Stimulated activated naive CD8-positive, alpha-beta T cell treated with anti-CD3 and anti-CD28 coated beads, Interleukin-15, Interleukin-2, amounts not matched to agents 100 U/mL and 50 U/mL, for 24 hours (primary cell): ENCODE results near the gene GJA4.
A peak's percentile ranks its signal among the peaks of the same experiment; 100 is the strongest.
"Not testable (repeated sequence)": the region's sequence is repeated elsewhere in the genome, so short reads cannot be mapped to it uniquely, and the experiment has no call there.

ENCODE experiments used
- ATAC-seq: fragments of 150-1000 bp; cut with Tn5 transposase; one replicate; pipeline ENCODE4 v1.10.0; 2021
- DNase-seq: peaks from one replicate; pipeline ENCODE4 v3.0.0; 2021

The GJA4 gene

DNA sequence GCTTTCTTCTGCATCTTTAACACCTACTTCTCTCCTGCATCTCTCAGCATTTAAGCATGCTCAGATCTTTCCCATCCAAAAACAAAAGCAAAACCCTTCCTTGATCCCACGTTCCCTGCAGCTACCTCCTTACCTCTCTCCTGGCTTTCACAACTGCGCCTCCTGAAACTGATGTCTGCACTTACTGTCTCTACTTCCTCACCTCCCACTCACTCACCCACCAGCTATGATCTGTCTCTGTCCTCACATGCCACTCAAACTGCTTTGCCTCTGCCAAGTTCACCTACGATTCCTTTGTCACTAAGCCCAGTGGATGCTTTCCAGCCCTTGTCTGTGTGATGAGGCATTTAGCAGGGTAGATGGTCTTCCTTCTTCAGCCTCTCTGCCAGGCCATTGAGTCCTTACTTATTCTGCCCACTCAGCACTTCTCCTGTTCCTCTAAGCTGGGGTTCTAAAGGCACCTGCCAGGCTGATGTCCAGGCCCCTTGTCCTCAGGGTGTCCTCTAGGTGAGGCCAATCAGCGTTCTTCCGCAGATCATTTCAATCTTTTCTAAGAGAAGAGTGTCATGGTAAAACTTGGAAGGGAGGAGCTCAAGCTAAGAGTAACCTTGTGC lies 21.8 kb upstream of the GJA4 start:
- DNase-seq: no peak
- no peak for ATAC-seq

DNA sequence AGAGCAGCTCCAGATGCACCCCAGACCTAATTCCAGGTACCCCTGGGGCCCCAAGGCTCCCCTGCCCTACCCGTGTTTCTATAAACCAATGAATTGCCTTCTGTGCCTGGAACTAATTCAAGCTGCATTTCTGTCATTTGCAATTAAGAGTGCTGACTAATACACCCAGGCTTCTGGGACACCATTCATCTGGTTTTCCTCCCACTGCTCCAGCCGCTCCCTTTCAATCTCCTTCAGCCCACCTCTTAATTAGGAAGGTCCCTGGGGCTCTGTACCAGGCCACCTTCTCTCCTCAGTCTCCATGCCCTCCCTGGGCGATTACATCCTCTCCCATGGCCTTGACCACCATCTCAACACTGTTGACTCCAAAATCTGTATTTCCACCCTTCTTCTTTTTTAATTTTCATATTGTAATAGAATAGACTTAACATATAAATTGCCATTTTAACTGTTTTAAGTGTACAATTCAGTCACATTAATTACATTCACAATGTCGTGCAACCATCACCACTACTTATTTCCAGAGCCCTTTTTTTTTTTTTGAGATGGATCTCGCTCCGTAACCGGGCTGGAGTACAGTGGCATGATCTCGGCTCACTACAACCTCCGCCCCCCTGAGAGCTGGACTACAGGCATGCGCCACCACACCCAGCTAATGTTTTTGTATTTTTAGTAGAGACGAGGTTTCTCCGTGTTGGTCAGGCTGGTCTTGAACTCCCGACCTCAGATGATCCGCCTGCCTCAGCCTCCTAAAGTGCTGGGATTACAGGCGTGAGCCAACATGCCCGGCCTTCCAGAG lies 21.0 kb upstream of the GJA4 start:
- DNase-seq (no peak), ATAC-seq (no peak)

GRCh38 chr1:34773114-34773513 lies 19.7 kb upstream of the GJA4 start:
- not testable (repeated sequence) for ATAC-seq, DNase-seq

DNA sequence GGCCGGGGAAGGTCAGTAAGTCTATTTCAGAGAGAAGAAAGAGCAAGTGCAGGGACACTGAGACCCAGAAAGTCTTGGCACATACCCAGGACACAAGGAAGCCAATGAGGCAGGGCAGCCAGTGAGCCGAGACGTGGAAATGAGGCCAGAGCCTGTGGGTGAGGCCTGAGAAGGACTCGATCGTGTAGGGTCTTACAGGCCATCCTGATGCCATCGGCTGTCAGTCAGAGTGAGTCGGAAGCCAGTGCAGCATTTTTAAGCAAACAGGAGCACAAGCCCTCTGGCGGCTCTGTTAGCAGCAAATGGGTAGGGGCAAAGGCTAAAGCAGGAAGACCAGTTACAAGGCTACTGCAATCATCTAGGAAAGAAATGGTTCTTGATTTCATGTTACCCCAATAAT lies 17.8 kb upstream of the GJA4 start:
- ATAC-seq: no peak

GRCh38 chr1:34776911-34777310 lies 15.9 kb upstream of the GJA4 start:
- DNase-seq (no peak), ATAC-seq (no peak)

More for the DNA sequence above, 17.8 kb upstream of the GJA4 start:
- no peak for DNase-seq

GRCh38 chr1:34777519-34778321 lies 15.1 kb upstream of the GJA4 start:
- DNase-seq (no peak), ATAC-seq (no peak)

- DNase-seq (no peak), ATAC-seq (no peak)
These were observed 14.4 kb upstream of the GJA4 start for GRCh38 chr1:34778381-34778780.

DNA sequence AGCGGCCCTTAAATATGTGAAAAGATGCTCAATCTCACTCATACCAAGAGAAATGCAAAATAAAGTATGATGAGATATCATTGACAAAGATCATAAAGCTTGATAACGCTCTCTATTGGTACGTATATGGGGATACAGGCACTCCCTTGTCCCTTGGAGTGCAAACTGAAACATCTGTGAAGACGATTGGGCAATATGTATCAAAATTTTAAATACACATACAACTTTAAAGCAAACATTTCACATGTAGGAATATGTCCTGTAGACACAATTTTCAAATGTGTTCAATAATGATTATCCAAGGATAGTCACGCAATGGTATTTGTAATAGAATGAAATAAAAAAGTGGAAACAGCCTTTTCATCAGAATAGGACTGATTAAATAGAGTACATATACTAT lies 13.8 kb upstream of the GJA4 start:
- no peak for ATAC-seq
- no peak for DNase-seq

DNA sequence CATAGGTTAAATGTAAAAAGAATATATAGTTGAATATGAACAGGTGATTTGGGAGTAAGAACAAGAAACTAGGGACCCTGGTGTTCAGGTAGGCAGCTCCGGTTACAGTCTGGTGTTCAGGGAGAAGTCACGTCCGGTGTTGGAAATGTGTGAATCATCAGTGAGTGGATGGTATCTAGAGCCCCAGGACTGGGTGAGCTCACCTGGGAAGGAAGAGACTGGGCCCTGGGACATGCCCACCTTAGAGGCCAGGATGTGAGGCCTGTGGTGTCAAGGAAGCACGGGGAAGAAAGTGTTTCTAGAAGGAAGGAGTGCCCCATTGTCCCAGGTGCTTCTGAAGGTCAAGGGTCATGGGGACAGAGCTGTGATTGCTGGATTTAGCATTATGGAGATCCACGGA lies 13.3 kb upstream of the GJA4 start:
- no peak for DNase-seq
- no peak for ATAC-seq

DNA sequence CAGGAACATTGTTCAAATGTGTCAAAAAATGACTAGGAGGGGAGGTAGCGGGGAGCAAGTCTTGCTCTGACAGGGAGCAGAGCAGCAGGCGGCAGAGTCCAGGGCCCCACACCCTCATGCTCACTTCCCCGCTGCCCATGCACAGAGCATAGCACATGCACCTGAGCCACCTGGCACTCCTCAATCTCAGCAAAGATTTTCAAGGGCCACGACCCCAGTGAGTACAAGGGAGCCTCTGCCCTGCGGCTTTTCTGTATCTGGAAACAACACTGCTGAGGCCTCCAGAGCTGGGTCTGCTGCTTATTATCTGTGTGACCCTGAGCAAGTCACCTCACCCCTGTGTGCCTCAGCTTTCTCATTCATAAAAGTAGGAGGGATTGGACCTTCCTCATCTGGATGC lies 12.8 kb upstream of the GJA4 start:
- DNase-seq (no peak), ATAC-seq (no peak)

DNA sequence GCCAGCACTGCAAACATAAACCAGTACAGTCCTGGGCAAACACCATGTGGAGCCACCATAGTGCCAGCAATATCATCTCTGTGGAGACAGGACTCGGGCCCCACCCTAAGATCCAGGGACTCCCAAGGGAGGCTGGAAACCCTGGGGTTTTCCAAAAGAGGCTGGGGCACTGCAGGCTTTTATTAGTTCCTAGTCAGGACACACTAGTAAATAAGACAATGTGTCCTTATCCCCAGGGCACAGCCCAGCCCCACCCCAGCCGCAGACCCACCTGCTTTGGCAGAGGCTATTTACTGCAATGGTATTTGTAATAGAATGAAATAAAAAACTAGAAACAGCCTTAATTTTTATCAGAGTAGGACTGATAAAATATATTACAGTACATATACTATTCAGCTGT lies 12.3 kb upstream of the GJA4 start:
- no peak for ATAC-seq
- DNase-seq: no peak

GRCh38 chr1:34781071-34781843 lies 11.5 kb upstream of the GJA4 start, which contains the start of gene GJB3:
Gene GJB3, plus strand, starts transcription at chr1:34781214. Its CDS starts 3,549 bp downstream, at chr1:34784763.
- DNase-seq (peak; percentile 18), ATAC-seq (peak; percentile 26)

DNA sequence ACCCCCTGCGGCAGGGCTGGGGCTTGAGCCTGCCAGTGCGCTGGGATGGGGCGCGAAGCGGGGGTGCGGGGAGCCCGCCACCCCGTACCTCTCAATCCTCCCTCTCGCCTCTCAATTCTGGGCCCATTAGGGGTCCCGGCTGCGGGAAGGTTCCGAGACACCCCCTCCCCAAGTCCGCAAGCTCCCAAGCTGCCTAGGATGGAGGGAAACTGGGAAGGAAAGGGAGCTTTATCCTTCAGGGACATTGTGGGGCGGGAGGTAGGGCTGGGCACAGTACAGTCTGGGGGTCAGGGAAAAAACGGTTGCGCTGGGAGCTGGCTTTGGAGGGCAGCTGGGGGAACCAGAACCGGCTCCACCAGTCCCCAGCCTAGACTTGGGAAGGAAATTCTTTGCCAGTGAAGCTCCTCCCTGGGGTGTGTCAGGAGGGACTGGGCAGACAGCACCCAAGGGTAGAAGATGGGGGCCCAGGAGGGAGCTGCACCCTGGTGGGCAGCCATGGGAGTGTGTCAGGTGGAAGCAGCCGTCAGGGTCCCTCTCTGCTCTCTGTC lies 10.9 kb upstream of the GJA4 start:
- DNase-seq (no peak), ATAC-seq (no peak)

GRCh38 chr1:34784751-34785221 lies 8.0 kb upstream of the GJA4 start:
- ATAC-seq (no peak), DNase-seq (no peak)

DNA sequence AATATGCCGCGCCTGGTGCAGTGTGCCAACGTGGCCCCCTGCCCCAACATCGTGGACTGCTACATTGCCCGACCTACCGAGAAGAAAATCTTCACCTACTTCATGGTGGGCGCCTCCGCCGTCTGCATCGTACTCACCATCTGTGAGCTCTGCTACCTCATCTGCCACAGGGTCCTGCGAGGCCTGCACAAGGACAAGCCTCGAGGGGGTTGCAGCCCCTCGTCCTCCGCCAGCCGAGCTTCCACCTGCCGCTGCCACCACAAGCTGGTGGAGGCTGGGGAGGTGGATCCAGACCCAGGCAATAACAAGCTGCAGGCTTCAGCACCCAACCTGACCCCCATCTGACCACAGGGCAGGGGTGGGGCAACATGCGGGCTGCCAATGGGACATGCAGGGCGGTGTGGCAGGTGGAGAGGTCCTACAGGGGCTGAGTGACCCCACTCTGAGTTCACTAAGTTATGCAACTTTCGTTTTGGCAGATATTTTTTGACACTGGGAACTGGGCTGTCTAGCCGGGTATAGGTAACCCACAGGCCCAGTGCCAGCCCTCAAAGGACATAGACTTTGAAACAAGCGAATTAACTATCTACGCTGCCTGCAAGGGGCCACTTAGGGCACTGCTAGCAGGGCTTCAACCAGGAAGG lies 7.4 kb upstream of the GJA4 start:
- ATAC-seq: no peak
- DNase-seq: no peak

GRCh38 chr1:34785875-34786470 lies 6.8 kb upstream of the GJA4 start:
- DNase-seq (no peak), ATAC-seq (no peak)

- DNase-seq (peak; percentile 71), ATAC-seq (peak; percentile 80)
These were observed 6.1 kb upstream of the GJA4 start for GRCh38 chr1:34786521-34787325.

DNA sequence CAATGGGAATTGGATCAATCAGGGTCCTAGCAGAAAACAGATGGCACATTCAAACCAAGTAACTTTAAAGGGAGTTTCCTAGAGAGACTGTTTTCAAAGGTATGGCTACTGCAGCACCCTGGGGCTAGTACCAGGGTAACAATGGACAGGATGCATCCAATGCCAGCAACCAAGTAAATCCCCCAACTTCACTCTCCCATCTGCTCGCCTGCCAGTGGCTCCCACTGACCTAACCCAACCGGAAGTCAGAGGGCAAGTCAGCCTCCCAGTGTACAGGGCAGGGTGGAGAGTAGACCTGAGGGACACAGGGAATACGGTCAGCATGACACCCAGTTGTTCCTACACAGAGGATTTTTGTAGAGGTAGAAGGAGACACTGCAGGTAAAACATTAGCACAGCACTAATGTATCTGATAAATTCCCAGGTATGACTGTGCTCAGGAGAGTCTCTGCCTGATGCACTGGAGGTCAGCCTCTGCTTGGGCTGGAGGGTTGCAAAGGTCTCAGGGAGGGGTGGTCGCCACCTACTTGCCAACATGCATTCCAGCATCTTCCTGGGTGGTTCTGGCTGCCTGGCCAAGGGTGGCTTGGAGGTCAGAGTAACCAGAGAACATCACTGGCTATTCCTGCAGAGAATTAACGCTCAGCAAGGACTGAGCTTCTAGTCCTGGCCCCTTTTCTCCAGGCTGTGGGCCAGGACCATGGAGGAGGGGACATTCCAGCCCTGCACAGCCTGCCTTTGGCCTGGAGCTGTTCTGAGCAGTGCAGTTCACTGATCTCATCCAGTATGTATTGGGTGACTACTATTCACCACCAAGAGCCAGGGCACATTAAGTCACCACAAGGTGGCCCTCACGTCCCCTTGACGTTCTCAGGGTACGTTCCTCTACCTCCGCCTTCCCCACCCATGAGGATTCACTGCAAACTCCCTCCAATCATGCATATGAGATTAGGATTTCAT lies 5.1 kb upstream of the GJA4 start:
- DNase-seq (no peak), ATAC-seq (peak; percentile 24)

- ATAC-seq: no peak
- no peak for DNase-seq
These were observed 1.8 kb upstream of the GJA4 start for GRCh38 chr1:34790985-34791384.
